H9 (cell line): Measurements from ENCODE around the gene ZKSCAN5. TPM values are rescaled to one million over a fixed set of nuclear protein-coding genes. Genes with fewer than 3 reads are reported as not detected.

Experiments used
- DNase-seq: peaks from one replicate; pipeline ENCODE4 v3.0.0-alpha.2; 2017
- H2AFZ ChIP-seq: one replicate; pipeline ENCODE4 v1.6.1; 2013; ENCODE audit warnings: mild to moderate bottlenecking, low read length, control low read depth, moderate library complexity
- H2AK5ac ChIP-seq: 2 replicates; pipeline ENCODE4 v1.6.1; 2013; ENCODE audit warnings: low read length, control low read depth, mixed read lengths; ENCODE audit not compliant: insufficient read length
- H2BK120ac ChIP-seq: one replicate; pipeline ENCODE4 v1.6.1; 2013; ENCODE audit warnings: low read depth, mild to moderate bottlenecking, low read length, control low read depth, inconsistent platforms; ENCODE audit not compliant: poor library complexity, severe bottlenecking
- H2BK12ac ChIP-seq: 2 replicates; pipeline ENCODE4 v1.6.1; 2013; ENCODE audit warnings: low read length, control low read depth, mixed read lengths, low read depth; ENCODE audit not compliant: insufficient read length
- H2BK15ac ChIP-seq: 2 replicates; pipeline ENCODE4 v1.6.1; 2013; ENCODE audit warnings: low read depth, low read length, control low read depth
- H2BK20ac ChIP-seq: one replicate; pipeline ENCODE4 v1.6.1; 2013; ENCODE audit warnings: low read depth, mild to moderate bottlenecking, low read length, control low read depth, inconsistent platforms; ENCODE audit not compliant: poor library complexity, severe bottlenecking
- H2BK5ac ChIP-seq: 2 replicates; pipeline ENCODE4 v1.6.1; 2013; ENCODE audit warnings: low read length, control low read depth, mixed read lengths; ENCODE audit not compliant: insufficient read length
- H3K14ac ChIP-seq: 2 replicates; pipeline ENCODE4 v1.6.1; 2013; ENCODE audit warnings: low read length, control low read depth; ENCODE audit not compliant: insufficient read depth
- H3K18ac ChIP-seq: 2 replicates; pipeline ENCODE4 v1.6.1; 2013; ENCODE audit warnings: low read depth, mild to moderate bottlenecking, mixed read lengths, low read length, control low read depth; ENCODE audit not compliant: insufficient read length
- H3K23ac ChIP-seq: 2 replicates; pipeline ENCODE4 v1.6.1; 2013; ENCODE audit warnings: low read length, control low read depth, mixed read lengths, low read depth; ENCODE audit not compliant: insufficient read length
- H3K23me2 ChIP-seq: 2 replicates; pipeline ENCODE4 v1.6.1; 2013; ENCODE audit warnings: low read depth, mild to moderate bottlenecking, mixed read lengths, low read length, control low read depth; ENCODE audit not compliant: insufficient read length, poor library complexity, severe bottlenecking
- H3K27ac ChIP-seq: 2 replicates; pipeline ENCODE4 v1.5.1; 2013; ENCODE audit warnings: low read length, control low read depth, mixed read lengths, low read depth; ENCODE audit not compliant: insufficient read length
- H3K27me3 ChIP-seq: 2 replicates; pipeline ENCODE4 v1.6.1; 2013; ENCODE audit warnings: low read length, control low read depth, inconsistent platforms; ENCODE audit not compliant: insufficient read depth
- H3K4ac ChIP-seq: 2 replicates; pipeline ENCODE4 v1.6.1; 2013; ENCODE audit warnings: low read depth, mild to moderate bottlenecking, control low read depth, inconsistent platforms, low read length, moderate library complexity
- H3K4me1 ChIP-seq: 2 replicates; pipeline ENCODE4 v1.6.1; 2013; ENCODE audit warnings: low read length, control low read depth, inconsistent platforms; ENCODE audit not compliant: insufficient read depth
- H3K4me2 ChIP-seq: 2 replicates; pipeline ENCODE4 v1.6.1; 2013; ENCODE audit warnings: low read length, control low read depth, mixed read lengths; ENCODE audit not compliant: insufficient read length, insufficient read depth
- H3K56ac ChIP-seq: 2 replicates; pipeline ENCODE4 v1.6.1; 2013; ENCODE audit warnings: low read depth, mild to moderate bottlenecking, mixed read lengths, low read length, control low read depth; ENCODE audit not compliant: insufficient read length
- H3K79me1 ChIP-seq: 2 replicates; pipeline ENCODE4 v1.6.1; 2013; ENCODE audit warnings: low read depth, mild to moderate bottlenecking, moderate library complexity, low read length, control low read depth, inconsistent platforms; ENCODE audit not compliant: insufficient read depth, poor library complexity, severe bottlenecking
- H3K79me2 ChIP-seq: 2 replicates; pipeline ENCODE4 v1.6.1; 2013; ENCODE audit warnings: low read length, control low read depth, inconsistent platforms; ENCODE audit not compliant: insufficient read depth
- H3K9ac ChIP-seq: 2 replicates; pipeline ENCODE4 v1.6.1; 2013; ENCODE audit warnings: low read length, control low read depth, mixed read lengths; ENCODE audit not compliant: insufficient read length; ENCODE audit errors: extremely low read depth
- H3K9me3 ChIP-seq: one replicate; pipeline ENCODE4 v1.6.1; 2013; ENCODE audit warnings: low read depth, low read length, inconsistent platforms; ENCODE audit not compliant: control insufficient read depth
- H3T11ph ChIP-seq: one replicate; pipeline ENCODE4 v1.6.1; 2013; ENCODE audit warnings: mild to moderate bottlenecking, low read length, control low read depth, inconsistent platforms
- H4K20me1 ChIP-seq: one replicate; pipeline ENCODE4 v1.6.1; 2013; ENCODE audit not compliant: control insufficient read depth, insufficient read length, insufficient read depth
- H4K5ac ChIP-seq: 2 replicates; pipeline ENCODE4 v1.6.1; 2013; ENCODE audit warnings: low read depth, mild to moderate bottlenecking, mixed read lengths, low read length, control low read depth; ENCODE audit not compliant: insufficient read length
- H4K8ac ChIP-seq: replicated peaks from 2 replicates; pipeline ENCODE4 v1.6.1; 2013; ENCODE audit warnings: low read length, control low read depth, mixed read lengths, low read depth; ENCODE audit not compliant: insufficient read length
- H4K91ac ChIP-seq: 2 replicates; pipeline ENCODE4 v1.6.1; 2013; ENCODE audit warnings: low read depth, mild to moderate bottlenecking, moderate library complexity, mixed read lengths, low read length, control low read depth; ENCODE audit not compliant: insufficient read length
- H3K27ac Mint-ChIP-seq, 3 experiments: 2 replicates in 2 of 3; 3 replicates in 1 of 3; pipeline ENCODE4 v1.8.0; 2020 to 2021; ENCODE audit warnings: mixed read lengths in 3 of 3, mild to moderate bottlenecking in 1 of 3, moderate library complexity in 1 of 3
- H3K27me3 Mint-ChIP-seq: 2 replicates; pipeline ENCODE4 v1.8.0; 2021; ENCODE audit warnings: low read depth, mild to moderate bottlenecking, moderate library complexity, mixed read lengths
- H3K36me3 Mint-ChIP-seq, 3 experiments: 2 replicates in 2 of 3; 3 replicates in 1 of 3; pipeline ENCODE4 v1.8.0; 2020 to 2021; ENCODE audit warnings: low read depth in 3 of 3, mixed read lengths in 3 of 3; ENCODE audit not compliant: insufficient read depth in 1 of 3
- H3K4me1 Mint-ChIP-seq, 2 experiments: 2 replicates each; pipeline ENCODE4 v1.8.0; 2020; ENCODE audit warnings: mixed read lengths in 2 of 2
- H3K4me3 Mint-ChIP-seq, 2 experiments: 2 replicates in 1 of 2; 3 replicates in 1 of 2; pipeline ENCODE4 v1.8.0; 2020 to 2021; ENCODE audit warnings: mild to moderate bottlenecking in 2 of 2, mixed read lengths in 2 of 2, moderate library complexity in 1 of 2
- H3K9me3 Mint-ChIP-seq, 2 experiments: 2 replicates in 1 of 2; 3 replicates in 1 of 2; pipeline ENCODE4 v1.8.0; 2020; ENCODE audit warnings: mild to moderate bottlenecking in 2 of 2, mixed read lengths in 2 of 2, moderate library complexity in 1 of 2
- WGBS: extraction: QIAGEN DNeasy Blood & Tissue Kit; methylation state at CpG from one replicate; pipeline ENCODE4 v1.1.7; 2013; ENCODE audit warnings: missing lambda C conversion rate, low lambda C conversion rate, mixed read lengths; ENCODE audit not compliant: insufficient read length; ENCODE audit errors: extremely low coverage; 5-methylcytosine and 5-hydroxymethylcytosine counted together
- total RNA-seq: library from RNA; stranded (reverse); gene quantifications from 2 replicates; pipeline ENCODE4 v1.2.1, GENCODE V29; 2021
- TF ChIP-seq, protein P1 (sequence below): fragments of 200-600 bp; sonication (generic); conservative IDR thresholded peaks from 3 replicates; pipeline ENCODE4 v1.8.0; 2021; ENCODE audit warnings: antibody characterized with exemption, mild to moderate bottlenecking

The ZKSCAN5 gene
- total RNA-seq, 1 experiment from 2014 or later = 16.6 TPM

- Mint-ChIP-seq H3K4me1 (peaks cover 33 to 38% of the 10 kb centered on the region in 2 experiments), H3K27ac (no peak overlapping the region), H3K27me3 (no peaks in the 10 kb centered on the region; the same call in 1 of the 2 replicates), H3K9me3 (no peaks in the 10 kb centered on the region), H3K4me3 (peak overlapping the region; percentile 83 to 88), H3K36me3 (no peaks in the 10 kb centered on the region)
- Histone ChIP-seq H3K23me2 (peaks cover 10% of the 10 kb centered on the region), H2BK20ac (no peak overlapping the region), H3K18ac (peak overlapping the region; percentile 18), H4K8ac (no peak overlapping the region), H2BK12ac (no peak overlapping the region), H4K91ac (no peak overlapping the region), H2BK5ac (no peak overlapping the region), H2BK120ac (no peak overlapping the region), H3K4me2 (peak overlapping the region; percentile 84), H4K20me1 (no peaks in the 10 kb centered on the region), H2BK15ac (no peak overlapping the region), H3K4me1 (peaks cover 2% of the 10 kb centered on the region; the same call in 1 of the 2 replicates), H3T11ph (no peak overlapping the region), H2AK5ac (no peak overlapping the region), H3K9me3 (no peaks in the 10 kb centered on the region), H3K4ac (no peak overlapping the region), H3K14ac (no peak overlapping the region), H3K27ac (no peak overlapping the region), H3K56ac (no peak overlapping the region), H4K5ac (no peak overlapping the region), H2AFZ (no peak overlapping the region), H3K79me2 (no peaks in the 10 kb centered on the region), H3K23ac (no peak overlapping the region), H3K79me1 (no peaks in the 10 kb centered on the region), H3K9ac (peak overlapping the region; percentile 55), H3K27me3 (no peaks in the 10 kb centered on the region)
- no peak for DNase-seq
- WGBS = no CpG with 5 or more reads among the region's 10 CpGs
- TF ChIP-seq, protein P1, sequence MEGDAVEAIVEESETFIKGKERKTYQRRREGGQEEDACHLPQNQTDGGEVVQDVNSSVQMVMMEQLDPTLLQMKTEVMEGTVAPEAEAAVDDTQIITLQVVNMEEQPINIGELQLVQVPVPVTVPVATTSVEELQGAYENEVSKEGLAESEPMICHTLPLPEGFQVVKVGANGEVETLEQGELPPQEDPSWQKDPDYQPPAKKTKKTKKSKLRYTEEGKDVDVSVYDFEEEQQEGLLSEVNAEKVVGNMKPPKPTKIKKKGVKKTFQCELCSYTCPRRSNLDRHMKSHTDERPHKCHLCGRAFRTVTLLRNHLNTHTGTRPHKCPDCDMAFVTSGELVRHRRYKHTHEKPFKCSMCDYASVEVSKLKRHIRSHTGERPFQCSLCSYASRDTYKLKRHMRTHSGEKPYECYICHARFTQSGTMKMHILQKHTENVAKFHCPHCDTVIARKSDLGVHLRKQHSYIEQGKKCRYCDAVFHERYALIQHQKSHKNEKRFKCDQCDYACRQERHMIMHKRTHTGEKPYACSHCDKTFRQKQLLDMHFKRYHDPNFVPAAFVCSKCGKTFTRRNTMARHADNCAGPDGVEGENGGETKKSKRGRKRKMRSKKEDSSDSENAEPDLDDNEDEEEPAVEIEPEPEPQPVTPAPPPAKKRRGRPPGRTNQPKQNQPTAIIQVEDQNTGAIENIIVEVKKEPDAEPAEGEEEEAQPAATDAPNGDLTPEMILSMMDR = no peak
Measured at GRCh38 chr7:99579281-99579955, 75.0 kb downstream of the ZKSCAN5 start.
